Body of pancreas (tissue), 4 donors: ENCODE data around the gene LRRC3.

Experiments
- POLR2A ChIP-seq, 3 donors: fragments of 450-650 bp; IDR thresholded peaks; one replicate each; pipeline ENCODE4 v1.6.1; 2016; ENCODE audit warnings: antibody characterized with exemption in 3 of 3, mild to moderate bottlenecking in 2 of 3
- TF ChIP-seq, protein P1 (sequence below), 7 experiments: fragments of 450-650 bp in 4 of 7; fragments of 200-600 bp in 3 of 7; sonication (generic) in 3 of 7; IDR thresholded peaks; one replicate each; pipeline ENCODE4 v1.5.1; 2016 to 2019; ENCODE audit warnings: antibody characterized with exemption in 7 of 7

DNA sequence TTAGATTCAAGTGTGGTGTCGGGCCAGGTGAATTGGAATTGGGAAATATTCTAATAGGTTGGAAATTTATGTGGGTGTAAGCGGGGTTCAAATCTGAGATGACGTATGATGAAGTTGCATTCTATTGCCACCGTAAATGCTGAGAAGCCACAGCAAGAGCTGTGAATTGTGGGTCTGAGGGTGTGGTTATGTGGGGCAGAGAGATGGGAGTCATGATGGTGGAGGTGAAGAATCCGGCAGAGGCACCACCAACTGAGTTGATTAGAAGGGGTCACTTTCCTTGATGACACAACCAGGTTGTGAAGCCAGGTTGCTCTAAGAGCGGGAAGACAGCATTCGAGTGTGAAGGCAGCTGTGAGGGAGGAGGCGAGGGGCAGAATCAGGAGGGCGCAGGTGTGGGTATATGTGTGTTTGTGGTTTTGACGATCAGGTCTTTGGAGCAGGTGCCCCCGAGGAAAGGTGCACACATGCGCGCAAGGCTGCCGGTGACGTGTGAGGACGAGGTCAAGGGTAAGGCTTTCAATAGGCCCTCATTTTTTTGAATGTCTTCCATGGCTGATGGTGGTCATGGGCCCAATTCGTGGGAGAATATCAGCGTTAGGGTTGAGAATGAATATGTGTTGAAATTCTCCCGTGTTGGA is 18.7 kb downstream of the LRRC3 start:
- TF ChIP-seq, protein P1, sequence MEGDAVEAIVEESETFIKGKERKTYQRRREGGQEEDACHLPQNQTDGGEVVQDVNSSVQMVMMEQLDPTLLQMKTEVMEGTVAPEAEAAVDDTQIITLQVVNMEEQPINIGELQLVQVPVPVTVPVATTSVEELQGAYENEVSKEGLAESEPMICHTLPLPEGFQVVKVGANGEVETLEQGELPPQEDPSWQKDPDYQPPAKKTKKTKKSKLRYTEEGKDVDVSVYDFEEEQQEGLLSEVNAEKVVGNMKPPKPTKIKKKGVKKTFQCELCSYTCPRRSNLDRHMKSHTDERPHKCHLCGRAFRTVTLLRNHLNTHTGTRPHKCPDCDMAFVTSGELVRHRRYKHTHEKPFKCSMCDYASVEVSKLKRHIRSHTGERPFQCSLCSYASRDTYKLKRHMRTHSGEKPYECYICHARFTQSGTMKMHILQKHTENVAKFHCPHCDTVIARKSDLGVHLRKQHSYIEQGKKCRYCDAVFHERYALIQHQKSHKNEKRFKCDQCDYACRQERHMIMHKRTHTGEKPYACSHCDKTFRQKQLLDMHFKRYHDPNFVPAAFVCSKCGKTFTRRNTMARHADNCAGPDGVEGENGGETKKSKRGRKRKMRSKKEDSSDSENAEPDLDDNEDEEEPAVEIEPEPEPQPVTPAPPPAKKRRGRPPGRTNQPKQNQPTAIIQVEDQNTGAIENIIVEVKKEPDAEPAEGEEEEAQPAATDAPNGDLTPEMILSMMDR (IDR thresholded peaks at IDR 0.05): no peak
- TF ChIP-seq POLR2A (IDR thresholded peaks at IDR 0.05): no peak
